AG09309 (cell line): ENCODE data around the gene DPEP3.
"Not testable (repeated sequence)": the region's sequence is repeated elsewhere in the genome, so short reads cannot be mapped to it uniquely, and the experiment has no call there.

ENCODE experiments used
- DNase-seq: peaks from one replicate; pipeline ENCODE4 v3.0.0-alpha.2; 2010; ENCODE audit warnings: low read depth
- H3K4me3 ChIP-seq: 2 replicates; pipeline ENCODE4 v1.5.1; 2011; ENCODE audit warnings: mild to moderate bottlenecking, low read depth, low read length, moderate library complexity; ENCODE audit not compliant: control insufficient read depth
- TF ChIP-seq, protein P1 (sequence below): IDR thresholded peaks from 2 replicates; pipeline ENCODE4 v1.5.1; 2011; ENCODE audit warnings: mild to moderate bottlenecking, low read depth, low read length, inconsistent platforms; ENCODE audit not compliant: insufficient read depth, control insufficient read depth; ENCODE audit errors: missing control alignments

Gene DPEP3

GRCh38 chr16:68000450-68000849 is 20.2 kb upstream of the DPEP3 start:
- no peak overlapping the region for H3K4me3 ChIP-seq
- TF ChIP-seq, protein P1, sequence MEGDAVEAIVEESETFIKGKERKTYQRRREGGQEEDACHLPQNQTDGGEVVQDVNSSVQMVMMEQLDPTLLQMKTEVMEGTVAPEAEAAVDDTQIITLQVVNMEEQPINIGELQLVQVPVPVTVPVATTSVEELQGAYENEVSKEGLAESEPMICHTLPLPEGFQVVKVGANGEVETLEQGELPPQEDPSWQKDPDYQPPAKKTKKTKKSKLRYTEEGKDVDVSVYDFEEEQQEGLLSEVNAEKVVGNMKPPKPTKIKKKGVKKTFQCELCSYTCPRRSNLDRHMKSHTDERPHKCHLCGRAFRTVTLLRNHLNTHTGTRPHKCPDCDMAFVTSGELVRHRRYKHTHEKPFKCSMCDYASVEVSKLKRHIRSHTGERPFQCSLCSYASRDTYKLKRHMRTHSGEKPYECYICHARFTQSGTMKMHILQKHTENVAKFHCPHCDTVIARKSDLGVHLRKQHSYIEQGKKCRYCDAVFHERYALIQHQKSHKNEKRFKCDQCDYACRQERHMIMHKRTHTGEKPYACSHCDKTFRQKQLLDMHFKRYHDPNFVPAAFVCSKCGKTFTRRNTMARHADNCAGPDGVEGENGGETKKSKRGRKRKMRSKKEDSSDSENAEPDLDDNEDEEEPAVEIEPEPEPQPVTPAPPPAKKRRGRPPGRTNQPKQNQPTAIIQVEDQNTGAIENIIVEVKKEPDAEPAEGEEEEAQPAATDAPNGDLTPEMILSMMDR: no peak
- no peak for DNase-seq

DNA sequence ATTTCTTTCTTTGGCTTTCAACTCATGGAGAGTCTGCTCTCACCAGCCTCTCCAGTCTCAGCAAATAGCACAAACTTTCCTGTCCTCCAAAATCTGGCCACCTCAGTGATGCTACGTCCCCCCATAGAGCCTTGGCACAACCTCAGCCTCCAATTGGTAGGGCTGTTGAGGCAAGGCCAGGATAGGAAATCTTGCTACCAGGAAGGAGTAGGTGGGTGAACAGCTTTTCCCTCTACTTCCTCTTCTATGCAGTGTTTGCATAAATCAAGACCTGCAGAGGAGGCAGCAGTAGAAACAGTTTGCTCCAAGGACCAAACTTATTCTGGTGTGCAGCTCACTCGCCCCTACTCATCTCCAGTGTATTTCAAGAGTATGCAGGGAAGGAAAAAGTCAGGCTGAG is 19.7 kb upstream of the DPEP3 start:
- TF ChIP-seq, protein P1: no peak
- DNase-seq: no peak
- no peak overlapping the region for H3K4me3 ChIP-seq

DNA sequence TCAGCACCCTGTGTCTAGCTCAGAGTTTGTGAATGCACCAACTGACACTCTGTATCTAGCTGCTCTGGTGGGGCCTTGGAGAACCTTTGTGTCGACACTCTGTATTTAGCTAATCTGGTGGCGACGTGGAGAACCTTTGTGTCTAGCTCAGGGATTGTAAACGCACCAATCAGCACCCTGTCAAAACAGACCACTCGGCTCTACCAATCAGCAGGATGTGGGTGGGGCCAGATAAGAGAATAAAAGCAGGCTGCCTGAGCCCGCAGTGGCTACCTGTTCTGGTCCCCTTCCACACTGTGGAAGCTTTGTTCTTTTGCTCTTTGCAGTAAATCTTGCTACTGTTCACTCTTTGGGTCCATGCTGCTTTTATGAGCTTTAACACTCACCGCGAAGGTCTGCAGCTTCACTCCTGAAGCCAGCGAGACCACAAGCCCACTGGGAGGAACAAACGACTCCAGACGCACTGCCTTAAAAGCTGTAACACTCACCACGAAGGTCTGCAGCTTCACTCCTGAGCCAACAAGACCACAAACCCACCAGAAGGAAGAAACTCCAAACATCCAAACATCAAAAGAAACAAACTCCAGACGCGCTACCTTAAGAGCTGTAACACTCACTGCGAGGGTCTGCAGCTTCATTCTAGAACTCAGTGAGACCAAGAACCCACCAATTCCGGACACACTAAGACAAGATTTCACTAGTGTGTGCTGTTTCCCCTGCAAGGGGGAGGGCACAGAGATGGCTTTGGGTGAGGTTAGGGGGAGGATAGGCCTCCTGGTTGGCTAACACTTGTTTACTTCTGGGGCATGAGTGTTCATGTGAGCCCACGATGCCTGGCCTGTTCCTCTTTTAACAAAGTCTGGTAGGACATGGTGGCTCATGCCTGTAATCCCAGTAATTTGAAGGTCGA is 18.7 kb upstream of the DPEP3 start, which contains the start of gene DPEP2:
TSS of gene DPEP2 (minus strand) at position 706 of the 910 bp plus-strand sequence. CDS start 6,272 bp downstream, outside the sequence.
- not testable (repeated sequence) for DNase-seq, H3K4me3 ChIP-seq

- DNase-seq, H3K4me3 ChIP-seq: not testable (repeated sequence)
Observed at GRCh38 chr16:67998231-67998778, 18.0 kb upstream of the DPEP3 start.

DNA sequence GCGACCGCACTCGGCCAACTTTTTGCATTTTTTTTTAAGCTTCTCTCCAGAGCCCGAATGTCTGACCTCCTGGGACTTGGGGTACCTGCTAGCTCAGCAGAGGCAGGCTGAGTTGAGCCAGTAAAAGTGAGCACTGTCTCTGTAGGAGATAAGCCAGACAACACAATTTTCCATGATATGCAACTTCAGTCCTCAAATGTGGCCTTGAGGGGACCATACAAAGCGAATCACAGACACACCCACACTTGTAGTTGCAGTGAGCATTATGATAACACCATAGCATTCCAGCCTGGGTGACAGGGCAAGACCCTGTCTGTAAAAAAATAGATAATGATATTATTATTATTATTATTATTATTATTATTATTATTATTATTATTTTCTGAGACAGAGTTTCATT is 16.4 kb upstream of the DPEP3 start:
- DNase-seq: no peak
- TF ChIP-seq, protein P1: no peak
- H3K4me3 ChIP-seq: no peak overlapping the region

DNA sequence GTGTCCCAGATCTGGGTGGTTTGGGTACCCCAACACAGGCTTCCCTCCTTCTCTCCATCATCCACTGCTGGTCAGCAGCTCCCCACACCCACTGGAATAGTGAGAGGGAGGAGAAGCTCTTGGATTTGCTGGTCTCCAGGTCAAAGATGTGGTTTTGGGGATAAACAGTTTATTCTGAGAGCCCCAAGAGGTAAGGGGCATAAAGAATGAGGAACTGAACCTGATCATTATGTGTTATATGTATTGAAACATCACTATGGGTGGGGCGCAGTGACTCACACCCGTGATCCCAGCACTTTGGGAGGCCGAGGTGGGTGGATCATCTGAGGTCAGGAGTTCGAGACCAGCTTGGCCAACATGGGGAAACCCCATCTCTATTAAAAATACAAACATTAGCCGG is 15.1 kb upstream of the DPEP3 start:
- H3K4me3 ChIP-seq: no peak overlapping the region
- DNase-seq: no peak
- TF ChIP-seq, protein P1: no peak

DNA sequence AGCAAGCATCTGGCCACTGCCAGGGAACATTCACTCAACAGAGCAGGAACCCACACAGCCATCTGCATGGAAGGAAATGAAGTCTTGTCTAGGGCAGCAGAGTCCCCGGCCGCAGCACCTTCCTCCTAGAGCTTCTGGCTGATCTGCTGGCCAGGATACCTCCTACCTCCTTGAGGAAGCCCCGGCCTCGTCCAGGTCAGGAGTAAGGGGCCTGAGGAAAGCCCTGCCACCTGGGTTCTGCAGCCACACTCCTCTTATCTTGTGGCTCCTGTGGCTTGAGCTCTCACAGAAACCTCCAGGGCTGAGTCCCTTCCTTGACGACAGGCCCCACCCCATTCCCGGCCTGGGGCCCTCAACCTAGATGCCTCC is 13.7 kb upstream of the DPEP3 start:
- not testable (repeated sequence) for H3K4me3 ChIP-seq, DNase-seq

GRCh38 chr16:67993207-67994039 is 13.1 kb upstream of the DPEP3 start:
- TF ChIP-seq, protein P1: peak; percentile 81
- DNase-seq: no peak
- peak overlapping the region; percentile 28 for H3K4me3 ChIP-seq
